CD8-positive, alpha-beta memory T cell (primary cell): ENCODE results near the gene PXN. TPM values are rescaled to one million over a fixed set of nuclear protein-coding genes. Genes with fewer than 3 reads are reported as not detected.
"Not testable (repeated sequence)": the region's sequence is repeated elsewhere in the genome, so short reads cannot be mapped to it uniquely, and the experiment has no call there.

Experiments used
- CTCF ChIA-PET: fragments of 350-600 bp; sonication (Branson Sonifier 250); formaldehyde crosslinking; loops from one replicate; lab custom pipeline; 2021; ENCODE audit warnings: antibody characterized with exemption; lab: Charles Lee
- POLR2A ChIA-PET: fragments of 350-600 bp; sonication (Branson Sonifier 250); formaldehyde crosslinking; loops from one replicate; lab custom pipeline; 2021; ENCODE audit warnings: antibody characterized with exemption; lab: Charles Lee
- DNase-seq, 5 donors: peaks; one replicate each; pipeline versions ENCODE4 v3.0.0 to v3.0.0-alpha.2; 2020 to 2022; ENCODE audit warnings: mixed read lengths in 1 of 5
- H3K27ac ChIP-seq: one replicate; pipeline ENCODE4 v1.7.0; 2013; ENCODE audit warnings: low read depth, mild to moderate bottlenecking, low read length, moderate library complexity
- H3K27me3 ChIP-seq: 2 replicates; pipeline ENCODE4 v1.7.0; 2013; ENCODE audit warnings: low read length, mild to moderate bottlenecking; ENCODE audit not compliant: insufficient read depth, poor library complexity, severe bottlenecking
- H3K36me3 ChIP-seq: 2 replicates; pipeline ENCODE4 v1.7.0; 2013; ENCODE audit warnings: mild to moderate bottlenecking, low read length, moderate library complexity; ENCODE audit not compliant: insufficient read depth
- H3K4me1 ChIP-seq: 2 replicates; pipeline ENCODE4 v1.7.0; 2013; ENCODE audit warnings: mild to moderate bottlenecking, low read length, moderate library complexity; ENCODE audit not compliant: insufficient read depth
- H3K4me3 ChIP-seq: 2 replicates; pipeline ENCODE4 v1.7.0; 2013; ENCODE audit warnings: mild to moderate bottlenecking, low read length
- H3K9me3 ChIP-seq: 2 replicates; pipeline ENCODE4 v1.7.0; 2013; ENCODE audit warnings: mild to moderate bottlenecking, low read length
- H3K27ac Mint-ChIP-seq, 8 donors: one replicate each; pipeline ENCODE4 v1.8.0; 2020 to 2021; ENCODE audit warnings: mixed read lengths in 8 of 8, mild to moderate bottlenecking in 6 of 8, inconsistent platforms in 3 of 8, moderate library complexity in 3 of 8
- H3K27me3 Mint-ChIP-seq, 2 donors: one replicate each; pipeline ENCODE4 v1.8.0; 2020 to 2021; ENCODE audit warnings: mixed read lengths in 2 of 2, mild to moderate bottlenecking in 1 of 2, moderate library complexity in 1 of 2
- H3K36me3 Mint-ChIP-seq, 3 donors: one replicate each; pipeline ENCODE4 v1.8.0; 2020 to 2021; ENCODE audit warnings: mixed read lengths in 3 of 3, inconsistent platforms in 1 of 3, mild to moderate bottlenecking in 1 of 3
- H3K4me1 Mint-ChIP-seq, 3 donors: one replicate each; pipeline ENCODE4 v1.8.0; 2020 to 2021; ENCODE audit warnings: mixed read lengths in 3 of 3, inconsistent platforms in 1 of 3, mild to moderate bottlenecking in 1 of 3
- H3K4me3 Mint-ChIP-seq, 7 donors: one replicate each; pipeline ENCODE4 v1.8.0; 2020 to 2021; ENCODE audit warnings: mixed read lengths in 7 of 7, mild to moderate bottlenecking in 6 of 7, moderate library complexity in 4 of 7, inconsistent platforms in 2 of 7
- H3K9me3 Mint-ChIP-seq, 5 donors: one replicate each; pipeline ENCODE4 v1.8.0; 2020 to 2022; ENCODE audit warnings: mixed read lengths in 5 of 5, mild to moderate bottlenecking in 3 of 5, moderate library complexity in 2 of 5, inconsistent platforms in 1 of 5
- polyA plus RNA-seq: library from polyadenylated mRNA; unstranded; fragments of 300-500 nt; fragmentation: Illumina TruSeq; gene quantifications from one replicate; pipeline ENCODE4 v1.2.3, GENCODE V29; 2021
- total RNA-seq, 2 experiments: library from RNA; stranded (reverse); gene quantifications; one replicate each; pipeline ENCODE4 v1.2.3, GENCODE V29; 2021

PXN gene
- total and polyA plus RNA-seq, 3 experiments from 2014 or later = 33.7 to 146 (median 35.9) TPM

GRCh38 chr12:120239776-120240494 is 25.6 kb downstream of the PXN start:
- ChIA-PET POLR2A (interaction anchor here (0.9 to 1.9 kb wide), 2 partner anchors 9 to 26 kb away, joined by 3 to 11 read pairs; partner anchors contain the start of gene PXN), CTCF (interaction anchor here (1.0 to 12.5 kb wide), 9 partner anchors 9 to 42 kb away, joined by 3 to 120 read pairs (median 4); partner anchors contain the start of gene PXN)
- H3K9me3 Mint-ChIP-seq = no peaks in the 10 kb centered on the region

GRCh38 chr12:120238839-120239445 is 26.6 kb downstream of the PXN start:
- no peaks in the 10 kb centered on the region for H3K9me3 ChIP-seq
- H3K4me3 ChIP-seq = no peak overlapping the region
- ChIA-PET CTCF (interaction anchor here (0.9 to 12.5 kb wide), 9 partner anchors 10 to 41 kb away, joined by 3 to 120 read pairs (median 4); partner anchors contain the start of genes PXN and RPLP0), POLR2A (interaction anchor here (0.6 to 1.9 kb wide), 2 partner anchors 10 to 26 kb away, joined by 5 to 11 read pairs; no protein-coding TSS in a partner anchor)
- H3K27ac ChIP-seq = no peak overlapping the region
- no peaks in the 10 kb centered on the region for H3K36me3 ChIP-seq
- Mint-ChIP-seq H3K9me3 (no peaks in the 10 kb centered on the region), H3K27ac (peak overlapping the region in 2 of 8 donors; percentile 17 to 74), H3K4me3 (peak overlapping the region in 1 of 7 donors; percentile 56), H3K36me3 (peaks cover 0 to 31% (median 8%) of the 10 kb centered on the region in 3 donors), H3K4me1 (peaks cover 77 to 90% (median 84%) of the 10 kb centered on the region in 3 donors), H3K27me3 (no peaks in the 10 kb centered on the region)
- H3K27me3 ChIP-seq = no peaks in the 10 kb centered on the region
- peaks cover 94% of the 10 kb centered on the region for H3K4me1 ChIP-seq
- no peak for DNase-seq

More at GRCh38 chr12:120239776-120240494, 25.6 kb downstream of the PXN start:
- Mint-ChIP-seq H3K27ac (peak overlapping the region in 5 of 8 donors; percentile 55 to 82 (median 73)), H3K4me1 (peaks cover 71 to 84% (median 79%) of the 10 kb centered on the region in 3 donors), H3K27me3 (no peaks in the 10 kb centered on the region), H3K36me3 (peaks cover 0 to 32% (median 10%) of the 10 kb centered on the region in 3 donors), H3K4me3 (peak overlapping the region in 5 of 7 donors; percentile 4 to 58 (median 43))
- no peak overlapping the region for H3K4me3 ChIP-seq
- H3K9me3 ChIP-seq = no peaks in the 10 kb centered on the region
- no peak overlapping the region for H3K27ac ChIP-seq
- peaks cover 89% of the 10 kb centered on the region for H3K4me1 ChIP-seq
- DNase-seq = no peak
- H3K27me3 ChIP-seq = no peaks in the 10 kb centered on the region
- no peaks in the 10 kb centered on the region for H3K36me3 ChIP-seq

- POLR2A ChIA-PET = interaction anchor here (1.0 to 1.9 kb wide), 2 partner anchors 11 to 27 kb away, joined by 3 to 11 read pairs; partner anchors contain the start of gene PXN
- Mint-ChIP-seq H3K4me1 (peaks cover 78 to 90% (median 83%) of the 10 kb centered on the region in 3 donors), H3K36me3 (peaks cover 0 to 30% (median 6%) of the 10 kb centered on the region in 3 donors), H3K27me3 (no peaks in the 10 kb centered on the region), H3K27ac (peak overlapping the region in 4 of 8 donors; percentile 17 to 73 (median 53)), H3K4me3 (peak overlapping the region in 1 of 7 donors; percentile 66), H3K9me3 (no peaks in the 10 kb centered on the region)
- no peaks in the 10 kb centered on the region for H3K9me3 ChIP-seq
- no peaks in the 10 kb centered on the region for H3K27me3 ChIP-seq
- no peak for DNase-seq
- peaks cover 94% of the 10 kb centered on the region for H3K4me1 ChIP-seq
- H3K4me3 ChIP-seq = no peak overlapping the region
- CTCF ChIA-PET = interaction anchor here (0.7 to 12.5 kb wide), 7 partner anchors 10 to 40 kb away, joined by 3 to 120 read pairs (median 4); partner anchors contain the start of genes PXN and RPLP0
- H3K36me3 ChIP-seq = no peaks in the 10 kb centered on the region
- H3K27ac ChIP-seq = peak overlapping the region; percentile 3
These were observed 27.3 kb downstream of the PXN start for GRCh38 chr12:120238217-120238616.

- CTCF ChIA-PET = interaction anchor here (0.6 to 12.5 kb wide), 7 partner anchors 9 to 36 kb away, joined by 3 to 120 read pairs (median 3); partner anchors contain the start of gene PXN
- POLR2A ChIA-PET = interaction anchor here (1.0 kb wide), 1 partner anchor 28 kb away, joined by 3 read pairs; the partner anchor contains the start of gene PXN
- Mint-ChIP-seq H3K27ac (peak overlapping the region in 6 of 8 donors; percentile 33 to 73 (median 50)), H3K9me3 (no peaks in the 10 kb centered on the region), H3K4me3 (peak overlapping the region in 3 of 7 donors; percentile 37 to 66 (median 45)), H3K4me1 (peaks cover 79 to 90% (median 83%) of the 10 kb centered on the region in 3 donors), H3K36me3 (peaks cover 0 to 26% (median 4%) of the 10 kb centered on the region in 3 donors), H3K27me3 (no peaks in the 10 kb centered on the region)
- Histone ChIP-seq H3K36me3 (no peaks in the 10 kb centered on the region), H3K27me3 (no peaks in the 10 kb centered on the region), H3K27ac (no peak overlapping the region), H3K9me3 (no peaks in the 10 kb centered on the region), H3K4me3 (no peak overlapping the region), H3K4me1 (peaks cover 94% of the 10 kb centered on the region)
- no peak for DNase-seq
These were observed 28.0 kb downstream of the PXN start for GRCh38 chr12:120237360-120238171.

GRCh38 chr12:120236809-120237208 is 28.7 kb downstream of the PXN start:
- H3K4me3 Mint-ChIP-seq, H3K27ac ChIP-seq, POLR2A ChIA-PET, H3K4me3 ChIP-seq, H3K27me3 Mint-ChIP-seq, H3K9me3 Mint-ChIP-seq, H3K9me3 ChIP-seq, H3K36me3 ChIP-seq, H3K27me3 ChIP-seq, DNase-seq: not testable (repeated sequence)
- CTCF ChIA-PET = interaction anchor here (0.8 to 12.5 kb wide), 7 partner anchors 9 to 28 kb away, joined by 3 to 120 read pairs (median 5); partner anchors contain the start of gene PXN
- H3K4me1 ChIP-seq = peaks cover 94% of the 10 kb centered on the region
- Mint-ChIP-seq H3K4me1 (peaks cover 82 to 90% (median 84%) of the 10 kb centered on the region in 3 donors), H3K36me3 (peaks cover 0 to 20% (median 4%) of the 10 kb centered on the region in 3 donors), H3K27ac (peak overlapping the region in 3 of 8 donors; percentile 38 to 52 (median 50))

GRCh38 chr12:120235369-120236323 is 29.9 kb downstream of the PXN start:
- DNase-seq = no peak

More at GRCh38 chr12:120235369-120236323, 29.9 kb downstream of the PXN start:
- Histone ChIP-seq H3K27me3 (no peaks in the 10 kb centered on the region), H3K27ac (peak overlapping the region; percentile 45), H3K4me1 (peaks cover 94% of the 10 kb centered on the region), H3K9me3 (no peaks in the 10 kb centered on the region), H3K36me3 (no peaks in the 10 kb centered on the region), H3K4me3 (no peak overlapping the region)
- peak overlapping the region; percentile 80 to 96 (median 84) for H3K27ac Mint-ChIP-seq
- H3K9me3 Mint-ChIP-seq = no peaks in the 10 kb centered on the region
- ChIA-PET POLR2A (interaction anchor here (0.6 to 1.1 kb wide), 2 partner anchors 17 to 26 kb away, joined by 3 to 4 read pairs; no protein-coding TSS in a partner anchor), CTCF (interaction anchor here (1.6 to 12.5 kb wide), 4 partner anchors 14 to 29 kb away, joined by 4 to 120 read pairs (median 8); partner anchors contain the start of gene PXN)
- H3K4me1 Mint-ChIP-seq = peaks cover 82 to 90% (median 84%) of the 10 kb centered on the region in 3 donors
- H3K36me3 Mint-ChIP-seq = peaks cover 0 to 11% (median 3%) of the 10 kb centered on the region in 3 donors
- H3K27me3 Mint-ChIP-seq = no peaks in the 10 kb centered on the region
- peak overlapping the region in 4 of 7 donors; percentile 23 to 55 (median 46) for H3K4me3 Mint-ChIP-seq
